GM21367 (cell line): ENCODE data around the gene SPATA33.
A peak's percentile ranks its signal among the peaks of the same experiment; 100 is the strongest.
"Not testable (repeated sequence)": the region's sequence is repeated elsewhere in the genome, so short reads cannot be mapped to it uniquely, and the experiment has no call there.

ENCODE experiments used
- ATAC-seq: cut with Tn5 transposase; IDR thresholded peaks from one replicate; pipeline ENCODE4 v1.9.1; 2021; ENCODE audit not compliant: unreplicated experiment

Gene SPATA33

GRCh38 chr16:89691231-89691985 is 33.8 kb downstream of the SPATA33 start:
- ATAC-seq: no peak

- ATAC-seq: no peak
Measured at GRCh38 chr16:89691986-89692569, 34.4 kb downstream of the SPATA33 start.

- no peak for ATAC-seq
Measured at GRCh38 chr16:89693289-89693731, 35.7 kb downstream of the SPATA33 start.

- no peak for ATAC-seq
Measured at GRCh38 chr16:89693931-89694783, 36.5 kb downstream of the SPATA33 start.

GRCh38 chr16:89694784-89695085 is 37.1 kb downstream of the SPATA33 start:
- ATAC-seq: not testable (repeated sequence)

GRCh38 chr16:89695086-89695874 is 37.6 kb downstream of the SPATA33 start:
- no peak for ATAC-seq

- no peak for ATAC-seq
Measured at GRCh38 chr16:89695875-89696669, 38.4 kb downstream of the SPATA33 start.

GRCh38 chr16:89696670-89697128 is 39.1 kb downstream of the SPATA33 start:
- ATAC-seq: no peak

GRCh38 chr16:89697161-89697615 is 39.6 kb downstream of the SPATA33 start:
- ATAC-seq: no peak

GRCh38 chr16:89697616-89698331 is 40.1 kb downstream of the SPATA33 start:
- no peak for ATAC-seq

GRCh38 chr16:89698717-89699116 is 41.1 kb downstream of the SPATA33 start:
- not testable (repeated sequence) for ATAC-seq

GRCh38 chr16:89699629-89700099 is 42.0 kb downstream of the SPATA33 start:
- ATAC-seq: not testable (repeated sequence)

GRCh38 chr16:89700100-89700648 is 42.5 kb downstream of the SPATA33 start:
- ATAC-seq: peak; percentile 43

GRCh38 chr16:89700649-89701424 is 43.2 kb downstream of the SPATA33 start:
- no peak for ATAC-seq

GRCh38 chr16:89701425-89702406 is 44.1 kb downstream of the SPATA33 start, which contains the start of gene SPATA2L:
SPATA2L (minus strand) TSS chr16:89701705; CDS start chr16:89701232, 473 bp downstream.
- peak; percentile 50 for ATAC-seq

- ATAC-seq: no peak
Measured at GRCh38 chr16:89704281-89704680, 46.6 kb downstream of the SPATA33 start.

- no peak for ATAC-seq
Measured at GRCh38 chr16:89705006-89705405, 47.4 kb downstream of the SPATA33 start.
